Measurements from ENCODE around the gene AQP12B. TPM values are rescaled to one million over a fixed set of nuclear protein-coding genes. Genes with fewer than 3 reads are reported as not detected.

AQP12B gene
- total RNA-seq, 2 experiments from 2014 or later, result not detected

DNA sequence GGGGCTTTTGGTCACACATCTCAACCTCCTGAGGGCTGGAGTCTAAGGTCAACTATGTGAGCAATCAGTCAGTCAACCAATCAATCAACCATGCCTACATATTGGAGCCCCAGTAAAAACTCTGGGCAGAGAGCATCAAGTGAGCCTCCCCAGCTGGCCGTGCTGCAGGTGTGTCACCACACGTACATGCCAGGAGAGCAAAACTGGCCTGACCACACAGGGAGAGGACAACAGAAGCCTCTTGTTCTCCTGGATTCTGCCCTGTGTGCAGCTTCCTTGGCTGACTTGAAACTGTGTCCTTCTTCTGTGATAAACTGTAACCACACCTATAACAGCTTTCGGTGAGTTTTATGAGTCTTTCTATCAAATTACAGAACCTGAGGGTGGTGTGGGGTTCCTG is 31.5 kb downstream of the AQP12B start:
- Mint-ChIP-seq H3K9me3 (no peaks in the 10 kb centered on the region), H3K27me3 (peaks cover 40% of the 10 kb centered on the region), H3K36me3 (ENCODE audit: low read depth) (no peaks in the 10 kb centered on the region), H3K4me3 (no peak overlapping the region), H3K4me1 (ENCODE audit: low read depth) (peaks cover 6% of the 10 kb centered on the region), H3K27ac (no peak overlapping the region)
- no peak for TF ChIP-seq CTCF (IDR thresholded peaks at IDR 0.05)
- Histone ChIP-seq H3K27ac (ENCODE audit: low read depth in 1 of 2, low read length in 2 of 2) (no peak overlapping the region), H3K27me3 (ENCODE audit: control insufficient read depth in 1 of 2, insufficient read depth in 2 of 2, low read length in 2 of 2) (peaks cover 0 to 12% of the 10 kb centered on the region in 2 experiments), H3K36me3 (ENCODE audit: insufficient read depth, low read length) (no peaks in the 10 kb centered on the region), H3K4me3 (ENCODE audit: low read length) (no peak overlapping the region), H3K9me3 (ENCODE audit: control insufficient read depth in 1 of 2, insufficient read depth in 1 of 2, low read length in 2 of 2) (no peaks in the 10 kb centered on the region), H3K4me1 (ENCODE audit: insufficient read depth, low read length) (peaks cover 14% of the 10 kb centered on the region)
- intact Hi-C loops (cut with DNase I, micrococcal nuclease), result no loop called here
- DNase-seq (no peak), ATAC-seq (ENCODE audit: poor library complexity) (no peak)
- POLR2A ChIA-PET, result no interaction called here
- CTCF ChIA-PET, result no interaction called here

DNA sequence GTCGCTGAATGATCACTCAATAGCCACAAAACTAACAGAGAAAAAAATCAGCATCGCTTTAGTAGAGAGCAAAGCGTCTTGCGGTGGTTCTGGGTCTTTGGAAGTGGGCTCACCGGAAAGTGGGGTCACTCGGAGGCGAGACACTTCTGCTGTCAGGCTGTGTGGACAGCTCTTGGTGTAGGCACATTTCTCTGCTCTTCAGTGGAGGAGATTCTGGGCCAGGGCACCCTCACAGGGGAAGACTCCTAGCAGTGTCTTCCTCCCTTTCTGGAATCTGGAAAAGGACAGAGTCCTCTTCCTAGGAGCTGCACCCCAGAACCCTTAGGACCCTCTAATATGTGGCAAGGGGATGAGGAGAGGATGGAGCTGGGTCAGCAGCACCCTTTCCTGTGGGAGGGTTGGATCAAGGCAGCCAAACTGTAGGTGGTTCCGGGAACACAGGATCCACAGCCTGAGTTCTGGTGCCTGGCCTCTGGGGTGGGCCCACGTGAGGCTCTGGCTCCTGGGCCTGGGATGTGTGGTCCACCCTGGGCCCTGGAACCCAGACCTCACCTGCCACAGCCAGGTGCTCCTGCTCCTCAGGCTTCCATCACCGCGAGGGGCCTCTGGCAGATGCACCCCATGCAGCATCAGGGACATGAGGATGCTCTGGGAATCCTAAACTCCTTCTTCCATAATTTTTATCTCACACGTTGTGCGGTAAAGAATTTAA is 32.3 kb downstream of the AQP12B start:
- no peak overlapping the region for H3K27ac ChIP-seq (ENCODE audit: low read depth in 1 of 2, low read length in 2 of 2)
- TF ChIP-seq CTCF (IDR thresholded peaks at IDR 0.05), result no peak
- POLR2A ChIA-PET, result no interaction called here
- intact Hi-C loops (cut with DNase I, micrococcal nuclease), result no loop called here
- ATAC-seq (ENCODE audit: poor library complexity), result no peak
- CTCF ChIA-PET, result no interaction called here
- H3K27ac Mint-ChIP-seq, result no peak overlapping the region
- H3K36me3 ChIP-seq (ENCODE audit: insufficient read depth, low read length), result no peaks in the 10 kb centered on the region
- H3K9me3 Mint-ChIP-seq, result no peaks in the 10 kb centered on the region
- no peaks in the 10 kb centered on the region for H3K9me3 ChIP-seq (ENCODE audit: control insufficient read depth in 1 of 2, insufficient read depth in 1 of 2, low read length in 2 of 2)
- peaks cover 39% of the 10 kb centered on the region for H3K27me3 Mint-ChIP-seq
- H3K4me1 Mint-ChIP-seq (ENCODE audit: low read depth), result peaks cover 6% of the 10 kb centered on the region
- H3K27me3 ChIP-seq (ENCODE audit: control insufficient read depth in 1 of 2, insufficient read depth in 2 of 2, low read length in 2 of 2), result peaks cover 0 to 12% of the 10 kb centered on the region in 2 experiments
- no peak overlapping the region for H3K4me3 ChIP-seq (ENCODE audit: low read length)
- H3K36me3 Mint-ChIP-seq (ENCODE audit: low read depth), result no peaks in the 10 kb centered on the region
- peaks cover 15% of the 10 kb centered on the region for H3K4me1 ChIP-seq (ENCODE audit: insufficient read depth, low read length)
- no peak for DNase-seq
- no peak overlapping the region for H3K4me3 Mint-ChIP-seq

DNA sequence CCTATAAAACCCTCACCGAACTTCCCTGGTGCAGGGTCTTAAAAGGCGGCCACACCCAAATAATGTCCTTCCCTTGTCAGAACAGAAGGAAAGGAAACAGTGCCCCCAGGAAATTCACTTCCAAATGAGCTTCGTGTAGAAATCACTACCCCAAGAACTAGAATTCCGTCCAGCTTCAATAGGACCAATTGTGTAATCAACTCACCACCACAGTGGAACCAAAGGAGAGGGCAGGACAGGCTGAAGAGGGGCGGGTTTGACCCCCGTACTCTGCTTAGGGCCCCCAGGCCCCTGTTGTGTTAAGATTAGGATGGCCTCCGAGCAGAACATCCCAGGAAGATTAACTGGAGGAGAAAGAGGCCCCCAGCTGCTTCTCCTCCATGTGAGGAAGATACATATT is 33.4 kb downstream of the AQP12B start:
- Histone ChIP-seq H3K27ac (ENCODE audit: low read depth in 1 of 2, low read length in 2 of 2) (no peak overlapping the region), H3K9me3 (ENCODE audit: control insufficient read depth in 1 of 2, insufficient read depth in 1 of 2, low read length in 2 of 2) (no peaks in the 10 kb centered on the region), H3K4me3 (ENCODE audit: low read length) (no peak overlapping the region), H3K4me1 (ENCODE audit: insufficient read depth, low read length) (peaks cover 16% of the 10 kb centered on the region), H3K36me3 (ENCODE audit: insufficient read depth, low read length) (no peaks in the 10 kb centered on the region), H3K27me3 (ENCODE audit: control insufficient read depth in 1 of 2, insufficient read depth in 2 of 2, low read length in 2 of 2) (peaks cover 0 to 12% of the 10 kb centered on the region in 2 experiments)
- Mint-ChIP-seq H3K4me3 (no peak overlapping the region), H3K27ac (no peak overlapping the region), H3K4me1 (ENCODE audit: low read depth) (no peaks in the 10 kb centered on the region), H3K27me3 (peaks cover 28% of the 10 kb centered on the region), H3K36me3 (ENCODE audit: low read depth) (no peaks in the 10 kb centered on the region), H3K9me3 (no peaks in the 10 kb centered on the region)
- ChIA-PET CTCF (interaction anchor here (1.5 kb wide), 1 partner anchor 70 kb away, joined by 4 read pairs; no protein-coding TSS in a partner anchor), POLR2A (no interaction called here)
- no peak for DNase-seq
- intact Hi-C loops (cut with DNase I, micrococcal nuclease), result no loop called here
- TF ChIP-seq CTCF (IDR thresholded peaks at IDR 0.05), result no peak
- ATAC-seq (ENCODE audit: poor library complexity), result no peak

Data from CD4-positive, alpha-beta T cell (primary cell).